HG03442 (cell line): ENCODE measurements around the gene DENND1A.

Source experiments
- ATAC-seq: cut with Tn5 transposase; IDR thresholded peaks from one replicate; pipeline ENCODE4 v1.9.1; 2021; ENCODE audit warnings: mild to moderate bottlenecking, moderate library complexity; ENCODE audit not compliant: unreplicated experiment

Gene DENND1A

DNA sequence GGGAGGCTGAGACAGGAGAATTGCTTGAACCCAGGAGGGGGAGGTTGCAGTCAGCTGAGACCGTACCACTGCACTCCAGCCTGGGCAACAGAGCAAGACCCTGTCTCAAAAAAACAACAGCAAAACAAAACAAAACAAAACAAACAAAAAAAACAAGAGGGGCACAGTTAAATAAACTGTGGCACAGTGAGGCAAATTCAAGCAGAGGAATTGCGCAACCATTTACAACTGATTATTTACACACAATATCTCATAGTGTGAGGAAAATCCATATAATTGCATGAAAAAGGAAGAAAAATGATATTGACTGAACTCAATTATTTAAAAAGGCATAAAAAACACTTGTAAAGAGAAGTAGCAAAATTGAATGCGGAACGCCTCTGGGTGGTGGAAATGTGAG, 412.4 kb downstream of the DENND1A start:
- ATAC-seq, result no peak

DNA sequence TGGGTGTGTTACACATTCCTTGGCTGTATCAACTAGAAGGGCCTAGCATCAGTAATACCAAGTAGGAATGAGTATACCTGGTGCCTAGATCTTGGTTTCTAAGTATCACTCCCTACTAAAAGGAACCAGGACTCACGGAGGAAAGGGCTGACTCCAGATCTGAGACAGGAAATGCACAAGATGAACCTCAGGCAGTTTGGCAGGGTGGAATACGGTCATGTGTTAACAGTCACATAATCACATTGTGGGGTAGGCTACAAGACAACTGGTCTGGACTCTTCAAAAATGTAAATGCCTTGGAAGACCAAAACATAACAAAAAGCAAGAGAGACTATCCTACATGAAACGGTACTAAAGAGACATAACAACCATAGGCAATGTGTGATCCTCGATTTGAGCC, 415.2 kb downstream of the DENND1A start:
- ATAC-seq, result no peak

DNA sequence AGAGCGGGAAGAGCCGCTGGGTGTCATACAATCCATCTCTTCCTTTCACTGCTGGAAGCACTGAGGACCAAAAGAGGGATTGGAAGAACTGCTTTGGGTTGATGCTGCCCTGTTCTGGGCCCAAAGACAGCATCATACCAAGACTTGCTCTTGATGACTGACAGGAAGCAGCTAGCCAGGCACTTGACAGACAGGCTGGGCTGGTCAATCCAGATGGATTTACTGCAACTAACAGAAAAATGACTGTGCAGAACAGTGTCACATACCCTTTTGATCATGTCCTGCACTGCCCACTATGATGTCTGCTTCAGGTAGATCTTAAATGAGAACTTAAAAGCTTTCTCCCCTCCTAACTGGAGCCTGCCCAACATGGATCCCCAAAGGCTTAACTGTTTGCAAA, 416.4 kb downstream of the DENND1A start:
- no peak for ATAC-seq

DNA sequence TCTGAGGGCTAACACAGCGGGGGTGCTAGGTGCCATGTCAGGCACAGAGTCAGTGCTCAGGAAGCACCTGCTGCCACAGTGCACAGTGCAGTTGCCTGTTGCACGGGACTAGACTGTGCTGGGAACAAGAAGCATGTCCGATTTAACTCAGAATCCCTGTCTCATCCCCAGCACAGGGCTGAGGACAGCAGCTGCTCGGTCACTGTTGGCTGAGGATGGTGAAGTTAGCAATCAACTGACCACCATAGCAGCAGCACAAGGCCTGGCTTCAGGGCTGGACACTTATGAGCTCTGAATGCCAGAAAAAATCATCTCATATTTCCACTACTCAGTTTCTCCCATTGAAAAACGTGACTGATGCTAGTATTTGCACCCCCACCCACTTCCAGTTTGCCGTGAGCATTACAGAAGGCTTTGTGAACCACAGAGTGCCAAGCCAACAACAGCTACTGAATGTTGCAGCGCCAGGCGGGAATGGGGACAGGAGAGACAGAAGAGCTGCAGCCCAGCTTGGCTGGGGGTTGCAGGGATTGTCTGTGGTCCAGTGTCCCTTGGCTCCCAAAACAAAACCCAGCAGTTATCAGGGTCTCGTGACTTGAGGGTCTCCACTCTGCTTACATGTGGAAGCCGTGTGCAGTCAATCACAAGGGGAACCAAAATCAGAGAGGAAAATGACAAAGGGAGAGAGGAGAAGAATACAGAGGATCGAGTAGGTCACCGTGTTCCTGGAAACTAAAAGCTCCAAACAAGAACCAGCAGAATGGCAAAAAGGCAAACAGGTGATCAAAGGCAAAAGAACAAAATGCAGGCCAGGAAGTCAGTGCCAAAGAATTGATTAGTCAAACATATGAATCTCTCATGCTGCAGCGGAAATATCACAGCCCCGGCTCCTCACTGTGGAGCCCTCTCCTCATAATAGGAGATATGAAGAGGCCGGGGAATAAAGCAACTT, 418.3 kb downstream of the DENND1A start:
- ATAC-seq, result no peak

DNA sequence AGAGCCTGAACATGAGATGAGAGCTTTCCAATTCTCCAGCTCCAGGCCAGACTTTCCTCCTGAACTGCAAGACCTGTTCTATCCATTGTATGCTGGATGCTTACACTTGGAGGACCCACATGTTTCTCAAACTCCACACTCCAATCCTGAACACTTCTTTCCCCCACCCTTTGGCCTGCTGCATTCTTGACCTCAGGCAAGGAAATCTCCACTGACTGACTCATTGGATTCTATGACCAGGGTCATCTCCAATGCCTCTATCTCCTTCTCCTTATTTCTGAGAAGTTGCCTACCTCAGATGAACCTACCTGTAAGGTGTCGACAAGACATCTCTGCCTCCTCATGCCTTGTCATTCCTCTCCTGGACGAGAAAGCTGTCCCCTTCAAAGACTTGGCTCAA, 420.3 kb downstream of the DENND1A start:
- ATAC-seq, result no peak

DNA sequence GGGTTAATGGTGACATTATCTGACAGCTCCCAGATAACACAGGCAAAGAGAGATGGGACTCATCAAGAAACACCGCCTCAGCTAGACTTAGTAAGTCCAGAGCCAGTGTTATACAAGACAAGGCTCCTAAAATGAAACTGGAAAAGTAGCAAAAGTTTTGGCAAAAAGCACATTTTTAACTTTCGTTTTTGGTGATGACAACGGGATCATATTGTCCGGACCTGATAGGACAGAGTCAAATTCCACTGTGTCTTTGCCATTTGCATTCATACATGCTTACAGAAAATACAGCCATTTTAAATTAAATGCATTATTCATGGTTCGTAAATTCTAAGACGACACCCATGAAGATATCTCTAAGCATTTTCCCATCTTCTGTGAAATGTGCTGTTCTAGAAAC, 421.9 kb downstream of the DENND1A start:
- ATAC-seq, result no peak

DNA sequence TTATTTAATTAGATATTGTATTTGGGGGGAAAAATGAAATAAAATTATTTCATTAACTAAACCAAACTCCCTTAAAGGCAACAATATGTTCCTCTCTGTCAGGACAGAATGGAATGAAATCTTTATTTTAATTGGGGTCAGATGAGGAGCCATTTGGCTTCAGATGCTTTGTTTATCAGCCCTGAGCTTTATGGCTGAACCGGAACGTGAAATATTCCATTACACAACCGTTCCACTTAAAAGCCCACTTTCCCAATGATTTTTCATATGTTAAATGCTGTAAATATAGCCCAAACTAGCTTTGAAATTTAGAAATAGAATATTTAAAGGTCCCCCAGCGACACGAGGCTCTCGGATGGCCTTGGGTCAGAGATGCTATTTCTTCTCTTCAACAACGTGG, 424.4 kb downstream of the DENND1A start:
- ATAC-seq, result no peak

DNA sequence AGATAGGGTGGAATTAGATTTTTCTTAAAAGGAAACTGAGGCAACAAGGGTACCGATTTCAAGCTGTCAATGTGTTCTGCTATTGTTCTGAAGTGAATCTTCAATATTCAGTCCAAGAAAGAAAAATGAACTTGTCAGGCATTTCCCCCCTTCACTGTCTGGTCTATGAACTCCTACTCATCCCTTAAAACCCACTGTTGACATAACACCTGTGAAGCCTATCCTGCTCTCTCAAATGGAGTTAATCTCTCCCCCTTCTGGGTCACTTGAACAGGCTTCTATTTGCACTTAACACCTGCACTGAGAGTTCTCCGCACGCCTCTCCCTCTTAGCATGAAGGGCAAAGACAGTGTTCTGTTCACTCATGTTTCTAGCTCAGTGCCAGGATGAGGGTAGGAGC, 429.6 kb downstream of the DENND1A start:
- no peak for ATAC-seq

DNA sequence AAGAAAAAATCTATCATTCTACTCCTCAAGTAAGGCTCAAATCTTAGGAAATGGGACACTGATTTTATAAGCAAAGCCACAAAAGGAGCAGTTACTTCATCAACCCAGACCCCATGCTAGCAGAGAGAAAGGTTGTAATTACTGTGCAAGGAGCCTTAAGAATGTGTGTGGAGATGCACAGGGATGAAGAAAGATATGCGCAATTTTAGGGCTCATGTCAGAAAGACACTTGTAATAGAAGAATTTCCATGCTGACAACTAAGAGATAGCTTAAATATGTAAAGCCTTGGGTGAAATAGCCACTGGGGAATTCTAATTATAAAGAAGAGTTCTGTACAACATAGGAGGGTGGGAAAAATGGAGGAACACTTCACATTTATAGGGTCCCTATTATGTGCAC, 432.1 kb downstream of the DENND1A start:
- ATAC-seq, result no peak

DNA sequence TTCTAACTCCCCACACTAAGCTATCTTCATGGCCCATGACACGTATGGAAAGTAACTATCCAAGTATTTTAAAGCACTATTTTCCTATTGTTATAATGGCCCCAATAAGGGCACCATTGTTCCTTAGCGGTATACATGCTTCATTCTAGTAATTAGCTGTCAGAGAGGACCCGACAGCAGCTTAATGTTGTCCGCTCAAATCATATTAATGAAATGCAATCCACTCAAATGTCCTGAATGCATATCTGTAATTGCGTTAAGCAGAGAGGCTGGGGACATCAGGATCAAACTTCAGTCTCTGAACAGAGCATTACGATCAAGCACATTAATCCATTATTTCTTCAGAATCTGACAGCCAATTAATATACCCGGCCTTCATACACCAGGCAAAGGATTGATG, 434.2 kb downstream of the DENND1A start:
- ATAC-seq, result no peak

DNA sequence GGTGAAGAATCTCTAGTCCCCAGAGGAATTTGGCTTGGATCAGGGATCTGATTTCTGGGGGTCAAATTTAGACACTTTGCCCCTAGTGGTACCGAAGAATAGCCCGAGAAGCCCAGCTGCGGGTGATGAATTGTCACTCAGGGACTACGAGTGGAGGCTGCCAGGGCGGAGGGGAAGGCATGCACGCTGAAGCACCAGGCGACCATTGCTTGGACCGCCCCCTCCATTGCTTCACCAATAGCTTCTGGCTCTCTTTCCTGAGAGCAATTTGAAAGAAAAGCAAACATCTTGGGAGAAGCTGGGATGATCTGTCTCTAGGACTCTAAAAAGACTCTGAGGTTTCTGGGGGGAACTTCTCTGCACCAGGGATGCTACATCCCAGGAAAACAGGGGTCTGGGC, 436.3 kb downstream of the DENND1A start:
- no peak for ATAC-seq

DNA sequence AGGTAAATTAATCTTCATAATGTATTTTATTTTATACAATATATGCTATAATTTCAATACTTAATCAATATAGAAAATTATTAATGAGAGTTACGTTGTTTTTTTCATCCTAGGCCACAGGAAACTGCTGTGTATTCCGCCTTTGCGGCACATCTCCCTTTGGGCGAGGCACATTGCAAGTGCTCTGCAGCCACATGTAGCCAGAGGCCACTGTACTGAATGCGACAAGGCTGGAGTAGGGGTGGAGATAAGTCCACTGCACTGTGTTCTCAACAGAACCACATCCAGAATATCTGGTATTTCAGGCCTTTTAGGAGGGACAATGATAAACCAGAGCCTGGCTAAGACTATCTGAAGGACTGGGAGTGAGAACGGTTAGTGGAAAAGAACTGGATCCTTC, 439.2 kb downstream of the DENND1A start:
- no peak for ATAC-seq

DNA sequence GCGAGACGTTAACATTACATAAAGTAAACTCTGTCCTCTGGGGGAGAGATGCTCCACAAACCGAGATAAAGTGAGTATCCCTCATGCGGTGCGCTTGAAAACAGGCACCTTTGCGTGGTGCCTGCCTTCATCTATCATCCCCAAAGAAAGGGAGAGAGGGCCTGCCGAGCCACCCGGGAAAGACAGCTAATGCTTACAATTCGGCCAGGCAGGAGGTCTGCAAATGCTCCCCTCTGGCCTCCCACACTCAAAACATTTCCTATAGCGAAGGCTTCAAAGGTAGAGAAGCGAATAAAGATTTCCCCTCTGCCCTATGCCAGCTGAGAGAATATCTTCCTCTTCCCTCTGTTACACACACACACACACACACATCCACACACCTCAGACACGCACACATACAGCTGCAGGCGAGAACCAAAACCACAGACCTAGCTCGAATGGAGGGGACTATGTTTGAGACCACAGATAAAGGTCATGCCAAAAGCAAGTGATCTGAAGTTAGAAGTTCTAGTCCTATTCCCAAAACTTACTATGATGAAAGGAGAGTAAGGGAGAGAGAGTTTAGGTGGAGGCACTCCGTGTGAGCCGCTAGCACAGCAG, 441.1 kb downstream of the DENND1A start:
- no peak for ATAC-seq

DNA sequence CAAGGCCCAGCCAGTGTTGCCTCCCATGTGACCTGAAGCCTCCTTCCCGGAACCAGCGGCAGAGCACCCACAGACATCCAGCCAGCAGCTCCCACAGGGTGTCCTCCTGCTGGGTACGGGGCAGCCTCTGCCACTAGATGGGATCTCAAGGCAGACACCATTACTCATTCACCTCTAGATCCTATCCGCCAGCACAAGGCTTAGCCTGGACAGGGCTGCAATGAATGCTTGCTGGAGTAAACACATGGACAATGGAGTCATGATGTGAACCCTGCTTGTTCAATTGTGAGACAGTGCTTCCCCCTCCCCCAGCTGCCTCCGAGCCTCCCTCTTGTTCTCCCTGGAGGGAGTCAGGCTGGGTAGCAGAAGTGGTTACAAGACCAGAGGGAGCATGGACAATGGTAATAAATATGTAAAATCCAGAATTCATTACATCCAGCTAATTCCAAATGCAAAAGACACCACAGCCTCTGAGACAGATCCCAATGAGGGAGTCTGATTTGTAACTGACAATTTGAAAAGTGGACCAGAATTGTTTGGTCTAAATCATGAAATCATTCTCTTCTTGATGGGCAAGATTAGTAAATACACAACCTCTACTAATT, 441.9 kb downstream of the DENND1A start:
- no peak for ATAC-seq

DNA sequence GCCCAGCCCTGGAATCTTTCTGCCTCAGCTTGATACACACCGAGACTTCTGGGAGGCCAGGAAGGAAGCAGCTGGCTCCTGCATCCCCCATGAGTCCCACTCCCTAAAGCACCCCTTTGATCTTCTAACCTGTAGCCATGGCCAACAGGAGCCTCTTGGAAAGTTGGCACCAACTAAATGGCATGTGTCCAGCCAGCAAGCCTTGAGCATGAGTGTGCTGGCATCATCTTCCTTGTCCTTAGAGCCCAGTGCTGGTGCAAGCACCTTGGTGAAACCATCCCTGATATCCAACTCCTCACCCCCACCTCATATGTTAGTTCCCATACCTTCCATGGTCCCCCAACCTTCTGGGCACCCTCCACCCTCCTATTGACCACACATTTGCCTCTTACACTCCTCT, 443.5 kb downstream of the DENND1A start:
- ATAC-seq, result no peak

DNA sequence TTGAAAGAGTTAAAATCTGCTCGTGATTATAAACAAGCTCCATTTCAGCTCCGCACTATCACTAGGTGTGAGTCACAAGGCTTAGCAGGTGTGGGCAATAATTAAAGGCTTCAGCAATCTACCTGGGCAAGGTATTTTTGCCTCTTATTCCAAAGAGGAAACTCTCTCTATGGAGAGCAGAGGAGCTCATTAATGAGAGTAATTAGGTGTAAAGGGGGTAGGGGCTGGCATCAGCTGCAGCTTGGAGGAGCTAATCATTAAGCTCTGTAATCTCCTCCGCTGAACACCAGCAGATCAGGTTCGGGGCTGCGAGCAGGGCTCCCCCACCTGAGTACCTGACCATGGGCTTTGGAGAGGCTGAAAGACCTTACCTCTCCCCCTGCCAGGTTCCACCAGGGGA, 444.7 kb downstream of the DENND1A start:
- ATAC-seq, result no peak

DNA sequence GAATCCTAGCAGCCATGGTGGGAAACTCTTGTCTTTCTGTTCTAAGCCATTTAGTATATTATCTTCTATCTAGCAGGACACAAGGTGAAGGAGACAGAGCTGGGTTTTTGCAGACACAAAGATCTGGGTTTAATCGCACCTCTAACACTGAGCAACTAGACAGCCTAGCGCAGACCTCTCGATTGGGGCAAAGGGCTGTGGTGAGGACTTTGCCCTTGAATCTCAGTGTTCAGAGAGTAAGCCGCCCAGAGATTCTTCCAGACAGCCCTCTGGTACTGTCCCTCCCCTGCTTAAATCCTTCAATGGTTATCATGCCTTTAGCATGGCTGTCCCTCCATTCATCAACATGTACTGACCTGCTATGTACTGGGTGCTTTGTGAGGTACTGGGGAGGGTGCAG, 445.8 kb downstream of the DENND1A start:
- no peak for ATAC-seq

DNA sequence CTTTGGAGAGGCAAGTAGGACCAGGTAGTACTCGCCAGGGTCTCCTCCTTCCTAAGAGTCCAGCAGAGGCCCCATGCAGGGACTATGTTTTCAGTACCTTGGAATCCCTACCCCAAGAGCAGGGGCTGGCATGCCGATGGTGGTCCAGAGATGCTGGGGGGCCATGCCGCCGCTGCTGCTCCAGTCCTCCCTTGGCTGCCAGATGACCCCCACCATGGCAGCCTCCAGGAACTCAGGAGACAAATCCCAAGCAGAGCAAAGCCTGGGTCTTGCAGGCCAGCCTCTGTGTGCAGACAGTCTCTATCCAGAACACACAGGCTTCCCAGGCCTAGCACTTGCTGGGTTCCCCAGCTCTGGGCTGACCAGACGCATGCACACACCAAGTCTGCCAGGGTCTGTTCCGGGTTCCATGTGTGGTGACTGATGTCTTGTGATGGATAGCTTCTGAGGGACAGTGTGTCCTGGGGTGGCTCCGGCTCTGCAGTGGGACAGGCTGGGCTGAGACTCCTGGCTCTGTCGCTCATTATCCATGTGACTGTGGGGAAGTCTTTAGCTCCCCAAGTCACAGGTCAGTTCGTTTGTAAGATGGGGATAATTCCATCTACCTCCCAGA, 446.6 kb downstream of the DENND1A start:
- ATAC-seq, result no peak

DNA sequence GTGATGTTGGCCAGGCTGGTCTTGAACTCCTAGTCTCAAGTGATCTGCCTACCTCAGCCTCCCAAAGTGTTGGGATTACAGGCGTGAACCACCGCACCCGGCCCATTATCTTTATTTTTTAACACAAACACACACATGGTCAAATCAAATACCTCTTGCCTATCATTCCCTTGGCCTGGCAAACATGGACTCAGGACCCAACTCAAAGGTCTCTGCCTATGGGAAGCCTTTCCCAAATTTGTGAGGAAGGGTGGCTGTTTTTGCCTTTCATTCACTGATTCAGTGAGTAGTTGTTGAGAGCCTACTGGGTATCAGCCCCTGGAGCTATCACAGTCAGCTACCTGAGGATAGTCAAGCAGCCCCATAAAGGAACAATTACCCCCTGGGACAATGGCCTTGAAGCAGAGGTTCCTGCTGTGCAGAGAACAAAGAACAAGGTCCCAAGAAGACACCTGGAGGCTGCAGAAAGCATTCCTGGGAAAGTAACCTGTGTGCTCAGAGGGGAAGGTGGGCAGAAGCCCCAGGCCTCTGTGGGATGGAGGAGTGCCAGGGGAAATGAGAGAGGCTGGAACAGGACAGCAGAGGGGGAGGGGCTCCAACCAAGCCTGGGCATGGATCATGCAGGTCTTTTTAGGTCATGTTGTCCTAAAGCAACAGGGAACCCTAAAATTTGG, 447.5 kb downstream of the DENND1A start:
- no peak for ATAC-seq

DNA sequence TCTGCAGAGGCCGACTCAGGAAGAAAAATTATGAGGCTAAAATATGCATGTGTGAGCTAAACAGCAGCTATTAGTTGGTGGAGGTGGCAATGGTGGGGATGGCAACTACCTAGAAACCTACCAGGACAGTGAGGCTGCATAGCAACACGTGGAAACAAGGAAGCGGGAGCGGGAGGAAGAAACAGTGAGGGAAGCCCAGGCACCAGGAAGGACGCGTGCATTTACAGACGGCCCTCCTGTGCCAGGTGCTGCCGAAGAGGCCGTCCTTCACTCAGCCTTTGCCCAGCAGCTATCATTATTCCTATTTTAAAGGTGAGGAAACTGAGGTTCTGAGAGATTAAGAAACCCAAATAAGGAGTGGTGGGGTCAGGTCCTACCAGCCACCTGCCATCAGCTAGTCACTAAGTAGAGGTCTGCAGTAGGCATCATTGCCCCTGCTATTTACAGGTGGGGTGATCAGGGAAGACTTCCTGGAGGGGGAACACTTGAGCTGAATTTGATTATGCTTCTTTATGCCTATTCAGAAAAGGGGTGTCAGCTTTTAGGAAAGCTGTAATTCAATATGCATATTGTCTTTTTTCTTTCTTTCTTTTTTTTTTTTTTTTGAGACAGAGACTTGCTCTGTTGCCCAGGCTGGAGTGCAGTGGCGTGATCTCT, 448.6 kb downstream of the DENND1A start:
- no peak for ATAC-seq

DNA sequence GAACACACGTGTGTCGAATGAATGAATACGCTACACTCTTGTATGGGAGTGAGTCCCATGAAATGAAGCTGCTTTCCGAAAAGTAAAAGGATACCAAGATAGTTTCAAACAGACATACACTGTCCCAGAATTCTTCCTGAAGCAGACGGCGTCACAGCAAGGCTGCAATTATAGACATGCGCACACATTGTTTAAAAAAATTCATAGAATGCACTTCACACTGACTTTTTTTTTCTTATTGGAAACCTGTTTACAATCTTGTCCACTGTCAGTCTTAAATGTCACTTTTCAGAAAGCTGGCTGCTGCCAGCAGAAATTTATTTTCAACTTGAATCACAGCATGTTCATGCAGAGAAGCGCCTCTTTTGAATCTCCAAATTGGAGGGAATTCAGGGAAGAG, 449.1 kb downstream of the DENND1A start:
- ATAC-seq, result no peak
